Fibroblast of upper back skin (primary cell): Measurements from ENCODE around the gene LSM3.
A peak's percentile ranks its signal among the peaks of the same experiment; 100 is the strongest.

ENCODE experiments used
- DNase-seq: peaks from one replicate; pipeline ENCODE4 v3.0.0-alpha.2; 2013

Gene LSM3

DNA sequence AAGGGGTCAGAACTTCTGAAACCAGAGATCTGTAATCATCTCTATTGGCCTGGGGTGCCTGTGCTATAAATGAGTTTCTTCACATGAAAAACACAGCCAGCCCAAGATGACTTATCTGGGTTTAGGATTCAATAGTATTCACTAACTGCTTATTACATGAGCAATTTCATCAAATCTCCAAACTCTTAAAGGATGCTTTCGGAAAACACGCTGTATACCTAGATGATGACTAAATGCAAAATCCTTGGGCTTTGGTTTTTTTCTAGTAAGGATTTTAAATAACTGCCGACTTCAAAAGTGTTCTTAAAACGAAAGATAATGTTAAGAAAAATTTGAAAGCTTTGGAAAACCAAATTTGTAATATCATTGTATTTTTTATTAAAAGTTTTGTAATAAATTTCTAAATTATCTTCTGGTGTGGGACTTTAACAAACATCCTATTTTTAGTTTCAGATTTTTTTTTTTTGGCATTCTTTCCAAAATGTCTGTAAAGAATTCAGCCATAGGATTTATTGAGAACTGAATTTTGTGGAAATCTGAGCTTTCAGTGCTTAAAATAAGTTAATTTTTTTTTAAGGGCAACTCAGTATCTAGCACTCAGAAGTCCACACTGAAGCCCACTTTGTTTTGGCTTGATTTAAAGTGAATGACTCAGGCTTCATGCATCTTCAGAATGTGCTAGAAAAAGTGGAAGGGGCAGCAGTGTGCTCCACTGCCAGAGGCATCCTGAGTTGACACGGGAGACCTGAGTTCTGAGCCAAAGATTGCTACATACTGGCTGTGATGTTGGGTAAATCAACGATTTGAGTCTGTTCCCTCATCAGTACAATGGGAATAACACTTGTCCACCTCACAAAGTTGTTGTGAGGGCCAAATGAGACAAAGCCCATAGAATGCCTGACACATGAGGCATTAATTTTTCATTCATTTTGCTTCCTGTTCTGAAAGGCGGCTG lies 35.1 kb upstream of the LSM3 start:
- peak; percentile 97 for DNase-seq

DNA sequence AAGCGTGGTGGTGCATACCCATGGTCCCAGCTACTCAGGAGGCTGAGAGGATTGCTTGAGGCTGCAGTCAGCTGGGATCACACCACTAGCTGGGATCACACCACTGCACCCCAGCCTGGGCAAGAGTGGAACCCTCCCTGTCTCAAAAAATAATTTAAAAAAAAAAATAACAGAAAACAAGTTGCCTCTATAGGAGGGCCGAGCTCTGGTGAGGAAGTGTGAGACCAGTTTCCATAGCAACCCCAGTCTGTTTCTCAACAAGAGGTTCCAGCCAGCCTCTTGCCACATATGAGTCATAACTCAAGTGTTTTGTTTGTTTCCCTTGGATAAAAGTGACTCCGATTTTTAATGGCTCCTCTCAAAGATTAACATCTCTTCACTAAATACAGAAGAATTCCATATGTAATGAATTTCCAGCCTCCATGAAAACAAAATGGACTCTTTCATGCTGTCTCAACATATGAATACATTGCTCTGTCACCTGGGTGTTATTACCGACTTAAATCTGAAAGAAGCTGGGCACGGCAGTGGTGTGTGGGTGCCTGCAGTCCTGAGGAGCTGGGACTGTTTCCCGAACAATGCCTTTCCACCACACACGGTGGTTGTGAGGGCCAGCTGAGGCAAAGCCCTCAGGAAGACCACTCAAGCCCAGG lies 34.1 kb upstream of the LSM3 start:
- peak; percentile 98 for DNase-seq

DNA sequence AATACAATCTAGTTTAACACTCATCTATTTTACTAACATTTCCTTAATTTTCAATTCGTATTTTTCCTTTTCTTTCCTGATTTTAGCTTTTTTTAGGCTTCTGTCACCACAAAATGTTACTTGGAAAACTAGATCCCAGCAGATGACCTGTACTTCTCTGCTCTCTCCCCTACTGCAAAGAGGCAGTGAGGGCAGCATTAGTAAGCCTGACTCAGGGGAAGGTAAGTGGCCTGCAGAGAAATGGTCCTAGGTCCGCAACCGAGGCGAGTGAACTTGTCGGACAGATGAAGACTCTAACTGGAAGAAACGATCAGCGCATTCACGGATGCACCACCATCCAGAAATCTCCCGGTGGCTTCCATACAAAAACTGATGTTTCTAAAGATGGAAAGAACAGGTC lies 33.4 kb upstream of the LSM3 start:
- DNase-seq = no peak

DNA sequence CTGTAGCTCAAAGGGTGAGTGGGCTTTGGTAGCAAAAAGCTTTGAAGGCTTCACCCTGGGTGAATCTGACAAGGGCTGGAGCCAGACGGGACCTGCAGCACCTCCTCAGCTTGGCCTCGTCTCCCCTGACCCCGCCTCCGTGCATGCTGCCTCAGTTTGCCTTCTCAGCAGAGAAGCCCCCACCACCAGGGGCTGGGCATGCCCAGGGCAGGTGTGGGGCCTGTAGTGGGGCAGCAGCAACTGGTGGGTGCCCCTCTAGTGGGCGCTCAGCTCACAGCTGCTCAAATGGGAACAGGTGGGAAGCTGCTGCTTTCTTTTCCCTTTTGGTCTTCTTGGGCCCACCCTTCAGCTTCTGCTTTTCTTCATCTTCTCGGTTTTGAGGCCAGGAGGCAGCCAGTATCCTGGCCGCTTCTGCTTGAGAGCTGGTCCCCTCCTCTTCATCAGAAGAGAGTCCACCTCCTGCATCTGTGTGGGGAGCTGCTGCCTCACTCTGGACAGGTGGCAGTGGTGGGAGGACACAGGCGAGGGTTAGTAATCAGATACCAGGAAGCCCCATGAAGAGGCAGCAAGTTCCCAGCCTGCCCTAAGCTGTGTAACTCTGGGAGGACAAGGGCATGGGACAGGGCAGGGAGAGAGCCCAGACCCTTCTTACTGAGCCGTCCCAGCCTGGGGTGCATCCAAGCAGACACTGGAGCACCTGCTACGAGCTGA lies 32.8 kb upstream of the LSM3 start:
- DNase-seq = no peak

DNA sequence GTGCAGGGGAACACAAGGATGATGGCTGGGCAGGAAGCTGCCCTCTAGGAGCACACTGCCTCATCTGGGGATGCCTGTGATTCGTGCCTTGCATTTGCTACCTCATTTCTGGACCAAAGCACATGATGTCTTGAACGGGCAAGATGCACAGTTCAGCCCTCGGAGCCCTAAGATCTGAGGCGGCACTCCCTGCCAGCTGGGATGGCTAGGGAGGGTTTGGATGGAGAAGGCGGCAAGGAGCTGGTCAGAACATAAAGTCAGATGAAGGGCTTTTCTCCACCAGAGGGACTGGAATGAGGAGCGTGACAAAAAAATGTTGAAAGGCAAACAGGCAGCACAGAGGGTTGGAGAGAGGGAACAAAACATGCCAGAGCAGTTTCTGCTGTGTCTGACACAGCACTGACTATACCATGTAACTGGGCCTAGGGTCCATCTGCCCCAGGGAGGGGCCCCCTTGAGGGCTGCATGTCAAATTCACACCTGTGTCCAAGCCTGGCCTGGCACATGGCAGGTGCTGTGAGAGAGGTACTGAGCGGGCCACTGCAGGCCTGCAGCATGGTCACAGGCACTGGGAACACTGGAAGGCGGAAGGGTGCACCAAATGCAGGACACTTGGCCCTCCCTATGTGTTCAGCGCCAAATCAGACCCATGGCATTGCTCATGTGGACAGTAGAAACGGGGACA lies 32.1 kb upstream of the LSM3 start:
- no peak for DNase-seq

DNA sequence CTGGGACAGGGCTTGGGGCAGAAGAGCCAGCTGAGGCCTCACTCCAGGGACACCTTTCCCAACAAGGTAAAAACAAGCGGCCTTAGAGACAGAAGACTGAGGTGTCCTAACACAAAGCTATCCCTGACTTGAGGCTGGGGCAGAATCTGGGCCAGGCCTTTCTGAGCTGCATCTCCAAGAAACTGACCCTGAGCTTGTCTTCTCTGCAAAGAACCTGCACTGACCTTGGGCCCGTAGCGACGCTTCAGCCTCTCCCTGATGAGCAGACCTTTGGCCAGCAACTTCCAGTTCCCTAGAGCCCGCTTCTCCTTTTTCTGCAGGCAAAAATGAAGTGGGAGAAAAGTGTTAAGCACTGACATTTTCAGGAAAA lies 31.6 kb upstream of the LSM3 start:
- no peak for DNase-seq

DNA sequence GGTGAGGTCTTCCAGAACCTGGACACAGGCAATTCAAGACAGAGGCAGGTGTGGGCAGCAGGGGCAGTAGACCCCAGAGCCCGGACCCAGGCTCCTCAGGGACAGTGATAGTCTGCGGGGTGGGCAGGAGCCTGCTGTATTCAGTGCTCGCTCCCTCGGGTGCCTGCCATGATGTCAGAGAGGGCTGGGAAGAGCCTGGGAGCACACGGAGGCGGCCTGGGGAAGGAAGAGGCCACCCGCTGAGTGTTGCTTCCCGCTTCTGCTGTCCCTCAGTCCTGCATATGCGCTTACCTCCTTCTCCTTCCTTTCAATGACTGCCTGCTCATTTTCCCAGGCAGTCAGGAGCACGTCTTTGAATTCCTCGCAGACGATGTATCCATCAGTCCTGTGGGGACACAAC lies 31.0 kb upstream of the LSM3 start:
- no peak for DNase-seq

DNA sequence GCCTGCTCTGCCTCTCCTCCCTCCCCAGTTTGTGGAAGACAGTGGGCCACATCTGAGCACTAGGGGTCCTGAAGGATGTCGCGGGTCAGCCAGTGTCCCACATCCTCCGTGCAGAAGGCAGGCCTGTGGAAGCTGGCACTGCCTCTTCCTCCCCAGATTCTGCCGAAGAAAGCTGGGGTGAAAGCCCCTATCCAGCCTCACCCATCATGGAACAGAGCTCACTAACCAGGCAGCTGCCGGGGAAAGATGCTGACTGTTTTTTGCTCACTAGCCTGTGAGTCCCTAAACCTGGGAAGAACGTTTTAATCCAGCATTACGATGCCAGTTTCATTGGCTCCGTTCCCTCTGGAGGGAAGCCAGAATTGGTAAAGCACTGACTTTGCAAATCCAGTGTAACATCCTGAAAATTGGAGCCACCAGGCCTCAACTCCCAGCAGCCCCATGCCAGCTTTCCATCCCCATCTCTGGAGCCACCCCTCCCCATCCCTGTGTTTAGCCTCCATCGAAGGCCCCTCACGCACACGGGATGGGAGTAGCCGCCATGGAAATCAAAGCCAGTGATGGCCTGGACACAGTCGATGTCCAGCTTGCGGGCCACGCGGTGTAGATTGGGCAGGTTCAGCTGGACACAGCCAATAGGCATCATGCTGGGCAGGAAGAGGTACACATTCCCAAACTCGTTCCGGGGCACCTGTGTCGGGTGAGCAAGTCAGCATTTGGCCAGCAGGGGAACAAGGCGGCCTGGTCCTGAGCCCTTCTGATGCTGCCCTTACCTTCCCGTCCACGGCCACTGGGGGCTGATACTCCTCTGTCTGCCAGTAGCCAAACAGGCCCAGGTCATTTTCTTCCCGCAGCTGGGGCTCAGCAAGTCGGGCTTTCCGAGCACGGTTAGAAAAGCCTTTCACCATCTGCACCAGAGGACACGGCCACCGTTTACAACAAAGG lies 30.3 kb upstream of the LSM3 start:
- DNase-seq = no peak

DNA sequence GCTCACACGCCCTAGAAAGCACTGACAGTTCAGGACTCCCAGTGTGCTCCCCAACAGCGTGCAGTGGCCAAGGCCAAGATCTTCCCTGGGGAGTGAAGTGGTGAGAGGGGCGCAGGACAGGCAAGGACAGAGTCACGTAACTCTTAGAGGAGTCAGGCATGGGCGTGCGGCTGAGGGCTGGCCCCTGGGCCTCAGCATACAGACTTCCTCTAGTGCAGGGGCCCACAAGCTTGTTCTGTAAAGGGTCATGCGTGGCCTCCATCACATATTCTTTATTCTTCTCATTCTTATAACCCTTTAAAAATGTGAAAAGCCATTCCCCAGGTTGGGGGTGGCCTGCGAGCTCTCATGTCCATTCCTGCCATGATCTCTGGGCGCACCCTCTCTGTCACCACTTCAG lies 28.5 kb upstream of the LSM3 start:
- DNase-seq = no peak

DNA sequence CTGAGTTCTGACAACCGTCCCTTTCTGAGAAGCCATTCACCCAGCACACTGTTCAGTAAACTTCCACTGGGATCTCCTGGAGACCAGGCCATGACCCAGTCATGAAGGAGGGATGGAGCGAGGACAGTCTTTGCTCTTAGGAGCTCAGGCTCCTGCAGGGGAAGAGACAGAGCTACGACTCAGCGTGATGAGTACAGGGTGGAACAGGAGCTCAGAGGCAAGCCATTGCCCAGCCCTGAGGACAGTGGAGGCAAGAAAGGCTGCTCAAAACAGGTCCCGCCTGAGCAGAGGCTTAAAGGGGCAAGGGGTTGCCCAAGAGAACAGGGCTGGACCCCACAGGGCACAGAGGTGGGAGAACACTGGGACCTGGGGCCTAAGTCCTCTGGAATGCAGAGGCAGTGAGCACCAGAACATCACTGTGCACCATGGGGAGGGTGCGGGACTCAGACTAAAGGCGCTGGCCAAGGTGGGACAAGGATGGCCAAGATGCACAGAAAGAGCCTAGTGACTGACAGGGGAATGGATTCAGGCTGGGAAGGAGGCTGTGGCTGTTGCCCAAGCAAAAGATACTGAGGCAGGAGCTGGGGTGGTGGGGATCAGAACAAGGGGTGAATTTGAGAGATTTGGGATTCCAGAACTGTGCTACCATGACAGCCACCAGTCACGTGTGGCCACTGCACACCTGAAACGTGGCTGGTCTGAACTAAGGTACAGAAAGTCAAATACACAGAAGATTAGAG lies 28.0 kb upstream of the LSM3 start:
- no peak for DNase-seq

DNA sequence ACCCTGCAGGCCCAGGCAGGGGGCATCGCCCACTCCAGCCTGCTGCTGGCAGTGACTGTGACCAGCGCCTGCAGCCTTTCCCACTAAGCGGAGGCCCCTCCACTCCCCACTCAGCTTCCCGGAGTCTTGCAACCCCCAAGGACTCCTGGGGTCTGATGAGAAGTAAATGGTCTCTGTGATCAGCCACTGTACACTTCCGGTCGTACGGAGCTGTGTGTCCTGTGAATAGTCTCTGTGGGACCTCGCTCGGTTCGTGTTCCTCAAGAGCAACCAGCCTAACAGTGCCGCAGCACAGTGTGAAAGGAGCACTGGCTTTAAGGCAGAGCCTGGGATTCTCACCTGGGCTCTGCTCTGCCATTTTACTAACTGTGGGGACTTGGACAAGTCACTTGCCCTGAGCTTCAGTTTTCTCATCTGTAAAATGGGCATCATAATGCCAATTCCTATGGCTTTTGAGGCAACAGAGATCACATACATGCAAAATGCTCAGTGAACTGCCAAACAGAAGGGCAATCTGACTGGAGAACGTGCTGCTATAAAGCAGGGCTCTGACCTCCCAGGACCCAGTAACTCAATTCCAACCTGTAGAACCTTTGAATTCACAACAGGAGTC lies 27.0 kb upstream of the LSM3 start:
- no peak for DNase-seq

DNA sequence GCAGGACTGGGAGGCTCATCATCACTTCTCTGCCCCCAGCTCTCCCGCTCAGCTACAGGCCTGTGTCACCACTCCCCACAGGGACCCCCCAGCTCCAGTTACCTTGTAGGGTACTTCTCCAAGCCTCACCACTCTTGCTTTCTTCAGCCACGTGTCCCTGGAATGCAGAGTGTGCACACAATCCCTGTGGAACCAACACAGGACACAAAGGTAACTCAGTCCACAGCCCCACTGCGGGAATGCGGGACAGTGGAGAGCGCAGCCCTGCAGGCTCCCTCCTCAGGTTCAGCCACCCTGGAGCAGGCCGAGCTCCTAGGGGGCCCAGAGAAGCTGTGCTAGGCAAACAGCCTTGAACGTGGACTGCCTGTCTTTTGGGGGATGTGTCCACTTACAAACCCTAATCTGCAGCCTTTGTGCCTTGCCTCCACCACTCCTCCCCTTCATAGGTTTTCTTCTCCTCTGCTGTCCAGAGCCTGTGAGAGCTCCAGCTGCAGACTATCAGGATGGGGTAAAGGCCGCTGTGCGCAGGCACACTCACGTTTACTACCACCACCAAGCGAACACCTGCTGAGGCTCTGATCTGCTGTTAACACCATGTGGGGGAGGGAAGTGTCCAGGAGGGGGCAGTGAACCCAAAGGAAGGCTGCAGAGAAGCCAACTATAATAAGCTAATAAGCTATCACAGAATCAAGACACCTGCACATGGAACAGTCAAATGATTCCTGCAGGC lies 26.2 kb upstream of the LSM3 start:
- DNase-seq = no peak

DNA sequence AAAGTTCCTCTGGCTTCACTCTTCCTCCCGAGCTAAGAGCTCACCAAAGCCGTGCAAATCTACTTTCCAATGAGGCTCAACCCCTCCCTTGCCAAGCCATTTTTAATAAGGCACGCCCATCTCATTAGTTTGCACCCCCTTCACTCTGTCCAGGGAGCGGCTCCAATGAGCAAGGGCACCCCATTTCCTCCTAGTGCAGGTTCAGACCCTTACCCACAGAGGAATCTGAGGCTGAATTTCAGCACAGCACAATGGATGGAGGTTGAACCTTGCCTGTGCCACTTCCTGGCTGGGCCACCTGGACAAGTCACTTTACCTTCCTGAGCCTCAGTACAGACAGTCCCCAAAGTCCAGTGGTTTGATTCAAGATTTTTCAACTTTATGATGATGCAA lies 25.7 kb upstream of the LSM3 start:
- no peak for DNase-seq

DNA sequence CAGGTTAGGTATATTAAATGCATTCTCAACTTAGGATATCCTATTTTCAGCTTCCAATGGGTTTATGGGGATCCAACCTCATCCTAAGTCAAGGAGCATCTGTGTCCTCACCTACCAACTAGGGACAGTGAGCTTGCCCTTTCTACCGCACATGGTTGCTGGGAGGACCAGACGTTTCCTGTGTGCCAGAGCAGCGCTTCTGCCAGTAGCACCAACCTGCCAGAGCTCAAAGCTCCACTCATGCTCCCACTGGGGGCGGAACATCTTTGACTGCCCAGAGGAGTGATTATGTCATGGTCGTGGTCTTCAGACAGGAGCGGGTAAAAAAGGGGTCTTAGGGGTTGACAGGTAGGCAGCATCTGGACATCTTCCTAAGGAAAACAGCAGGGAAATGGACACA lies 25.0 kb upstream of the LSM3 start:
- DNase-seq = no peak

DNA sequence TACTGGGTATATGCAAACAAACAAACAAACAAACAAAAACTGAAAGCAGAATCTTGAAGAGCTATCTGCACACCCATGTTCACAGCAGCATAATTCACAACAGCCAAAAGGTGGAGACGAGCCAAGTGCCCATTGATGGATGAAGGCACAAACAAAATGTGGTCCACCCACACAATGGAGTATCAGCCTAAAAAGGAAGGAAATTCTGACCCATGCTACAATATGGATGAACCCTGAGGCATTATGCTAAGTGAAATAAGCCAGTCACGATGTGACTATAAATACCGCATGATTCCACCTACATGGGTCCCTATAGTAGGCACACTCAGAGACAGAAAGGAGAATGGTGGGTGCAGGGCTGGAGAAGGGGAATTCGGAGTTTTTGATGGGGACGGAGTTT lies 24.3 kb upstream of the LSM3 start:
- DNase-seq = no peak

DNA sequence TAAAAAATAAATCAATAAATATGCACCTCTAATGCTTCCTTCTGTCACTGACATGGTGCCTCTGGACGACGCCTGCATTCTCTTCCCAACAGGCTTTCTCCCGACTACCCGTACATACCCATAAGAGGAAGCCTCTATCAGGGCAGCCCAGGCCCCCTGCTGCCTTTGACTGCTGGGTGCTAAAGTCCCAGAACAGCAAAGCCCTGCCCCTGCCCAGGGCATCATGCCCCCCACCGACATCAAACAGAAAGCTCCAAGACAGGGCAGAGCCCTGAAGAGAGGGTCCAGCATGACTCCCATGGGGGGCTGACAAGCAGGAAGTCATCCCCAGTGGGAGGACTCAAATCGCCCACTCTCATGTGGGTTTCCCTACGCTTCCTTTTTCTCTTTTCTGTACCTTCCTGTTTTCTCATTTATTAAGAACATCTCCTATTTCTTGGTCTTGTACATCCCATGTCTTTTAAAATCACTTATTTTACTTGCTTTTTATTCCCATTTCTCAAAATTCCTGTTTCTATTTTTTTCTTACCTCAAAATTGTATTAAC lies 23.6 kb upstream of the LSM3 start:
- DNase-seq = no peak

DNA sequence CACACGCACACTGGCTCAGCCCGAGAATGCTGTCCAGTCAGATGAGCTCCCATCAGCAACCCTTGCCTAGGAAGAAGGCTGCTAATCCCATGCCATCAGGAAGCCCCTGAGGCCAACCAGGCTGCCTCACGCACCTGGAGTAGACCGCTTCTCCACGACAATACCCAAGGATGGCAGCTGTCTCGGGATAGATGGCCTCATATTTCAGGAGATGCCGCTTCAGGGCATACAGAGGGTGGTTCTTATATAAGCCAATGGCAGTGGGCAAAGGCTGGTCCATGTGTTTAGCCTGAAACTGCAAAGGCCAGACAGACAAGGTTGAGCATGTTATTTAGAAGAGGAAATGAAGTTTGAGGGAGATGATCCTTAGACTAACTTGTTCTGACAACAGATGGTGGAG lies 22.4 kb upstream of the LSM3 start:
- DNase-seq = no peak

DNA sequence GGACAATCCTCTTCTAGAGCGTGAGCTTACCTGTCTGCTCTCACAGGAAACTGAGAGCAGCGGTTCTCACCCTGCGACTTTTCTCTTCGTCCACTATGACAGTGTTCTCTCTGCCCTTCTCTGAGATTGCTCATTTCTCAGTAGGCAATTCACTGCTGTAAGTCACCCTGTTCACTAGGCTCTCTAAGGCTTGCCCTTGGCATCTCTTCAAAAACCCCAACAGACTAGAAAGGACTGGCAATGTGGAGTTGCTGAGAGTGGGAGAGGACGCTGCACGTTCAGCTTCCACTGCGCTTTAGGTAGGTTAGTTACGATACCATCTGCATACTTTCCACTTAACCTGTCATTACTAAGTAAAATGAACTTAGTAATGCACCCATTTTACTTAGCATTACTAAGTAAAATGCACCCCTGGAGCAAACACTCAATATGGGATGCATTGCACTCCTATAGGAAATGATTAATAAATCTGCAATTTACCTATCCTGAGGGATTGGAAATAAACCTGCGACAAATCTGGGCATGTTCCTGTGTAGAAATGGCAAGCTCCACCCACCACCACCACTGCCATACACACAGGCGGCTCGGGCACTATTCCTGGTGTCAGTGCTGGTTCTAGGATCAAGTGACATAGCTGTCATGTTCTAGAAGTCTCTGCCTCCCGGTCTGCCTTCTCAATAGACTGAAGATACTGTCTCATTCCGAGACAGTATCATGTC lies 21.6 kb upstream of the LSM3 start:
- no peak for DNase-seq

DNA sequence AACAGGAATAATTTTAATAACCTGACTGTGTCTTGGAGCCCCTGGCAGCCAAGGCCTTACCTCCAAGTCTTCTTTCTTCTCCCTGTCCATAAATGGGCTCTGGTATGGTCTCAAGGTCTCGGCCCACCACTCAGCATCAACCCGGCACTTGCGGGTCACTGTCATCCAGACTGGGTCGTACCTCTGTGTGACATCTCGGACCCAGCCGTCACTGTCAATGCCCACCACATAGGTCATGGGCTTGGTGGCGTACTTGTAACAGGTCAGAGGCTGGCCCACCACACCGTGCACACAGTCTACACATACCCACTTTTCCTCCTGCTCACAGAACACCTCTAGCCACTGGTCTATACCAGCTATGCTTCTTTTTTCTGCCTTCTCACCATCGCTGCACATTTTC lies 20.7 kb upstream of the LSM3 start:
- DNase-seq = no peak
